Left renal pelvis (tissue), 4 donors: ENCODE results near the gene ITGAX. TPM values are rescaled to one million over a fixed set of nuclear protein-coding genes. Genes with fewer than 3 reads are reported as not detected.

Experiments used
- DNase-seq, 4 donors: peaks; one replicate each; pipeline ENCODE4 v3.0.0-alpha.2; 2013; ENCODE audit warnings: low read depth in 4 of 4, low spot score in 3 of 4
- polyA plus RNA-seq, 4 donors: library from polyadenylated mRNA; unstranded; fragments of 120-200 nt; gene quantifications; one replicate each; pipeline ENCODE4 v1.2.1, GENCODE V29; 2013; ENCODE audit not compliant: insufficient read length in 4 of 4

The ITGAX gene
- polyA plus RNA-seq, 4 donors = 0.53 to 1.8 (median 1.0) TPM

- peak in 1 of 4 donors; percentile 3 for DNase-seq
Measured at GRCh38 chr16:31371619-31372484, 16.9 kb downstream of the ITGAX start.

GRCh38 chr16:31373235-31373634, 18.3 kb downstream of the ITGAX start:
- DNase-seq = no peak

- no peak for DNase-seq
Measured at GRCh38 chr16:31375231-31375630, 20.3 kb downstream of the ITGAX start.

GRCh38 chr16:31376705-31377104, 21.7 kb downstream of the ITGAX start:
- DNase-seq = no peak

GRCh38 chr16:31377210-31377903, 22.4 kb downstream of the ITGAX start:
- no peak for DNase-seq

- DNase-seq = no peak
Measured at GRCh38 chr16:31380201-31380600, 25.2 kb downstream of the ITGAX start.

GRCh38 chr16:31382485-31383161, 27.6 kb downstream of the ITGAX start:
- peak in 2 of 4 donors; percentile 3 to 8 for DNase-seq

GRCh38 chr16:31385680-31386079, 30.7 kb downstream of the ITGAX start:
- no peak for DNase-seq

- DNase-seq = peak in 2 of 4 donors; percentile 7 to 26
Measured at GRCh38 chr16:31386157-31386984, 31.4 kb downstream of the ITGAX start.

- DNase-seq = no peak
Measured at GRCh38 chr16:31388535-31388934, 33.6 kb downstream of the ITGAX start.

GRCh38 chr16:31390504-31391041, 35.6 kb downstream of the ITGAX start:
- DNase-seq = no peak

- DNase-seq = no peak
Measured at GRCh38 chr16:31393056-31393455, 38.1 kb downstream of the ITGAX start, which contains the start of gene ITGAD. ITGAD (plus strand) TSS chr16:31393335; CDS start chr16:31393361, 26 bp downstream.

GRCh38 chr16:31395647-31396046, 40.7 kb downstream of the ITGAX start:
- DNase-seq = no peak

- DNase-seq = no peak
Measured at GRCh38 chr16:31397096-31397660, 42.2 kb downstream of the ITGAX start.

GRCh38 chr16:31397701-31398100, 42.7 kb downstream of the ITGAX start:
- no peak for DNase-seq

GRCh38 chr16:31400191-31400590, 45.2 kb downstream of the ITGAX start:
- DNase-seq = no peak

GRCh38 chr16:31401436-31401835, 46.5 kb downstream of the ITGAX start:
- no peak for DNase-seq

- DNase-seq = no peak
Measured at GRCh38 chr16:31402687-31403086, 47.7 kb downstream of the ITGAX start.

GRCh38 chr16:31403590-31404352, 48.8 kb downstream of the ITGAX start:
- no peak for DNase-seq
